H9 (cell line): Measurements from ENCODE around the gene SLIT1. TPM values are rescaled to one million over a fixed set of nuclear protein-coding genes. Genes with fewer than 3 reads are reported as not detected.
A peak's percentile ranks its signal among the peaks of the same experiment; 100 is the strongest.

ENCODE experiments used
- DNase-seq: peaks from one replicate; pipeline ENCODE4 v3.0.0-alpha.2; 2017
- H2AFZ ChIP-seq: one replicate; pipeline ENCODE4 v1.6.1; 2013; ENCODE audit warnings: mild to moderate bottlenecking, low read length, control low read depth, moderate library complexity
- H2AK5ac ChIP-seq: 2 replicates; pipeline ENCODE4 v1.6.1; 2013; ENCODE audit warnings: low read length, control low read depth, mixed read lengths; ENCODE audit not compliant: insufficient read length
- H2BK120ac ChIP-seq: one replicate; pipeline ENCODE4 v1.6.1; 2013; ENCODE audit warnings: low read depth, mild to moderate bottlenecking, low read length, control low read depth, inconsistent platforms; ENCODE audit not compliant: poor library complexity, severe bottlenecking
- H2BK12ac ChIP-seq: 2 replicates; pipeline ENCODE4 v1.6.1; 2013; ENCODE audit warnings: low read length, control low read depth, mixed read lengths, low read depth; ENCODE audit not compliant: insufficient read length
- H2BK15ac ChIP-seq: 2 replicates; pipeline ENCODE4 v1.6.1; 2013; ENCODE audit warnings: low read depth, low read length, control low read depth
- H2BK20ac ChIP-seq: one replicate; pipeline ENCODE4 v1.6.1; 2013; ENCODE audit warnings: low read depth, mild to moderate bottlenecking, low read length, control low read depth, inconsistent platforms; ENCODE audit not compliant: poor library complexity, severe bottlenecking
- H2BK5ac ChIP-seq: 2 replicates; pipeline ENCODE4 v1.6.1; 2013; ENCODE audit warnings: low read length, control low read depth, mixed read lengths; ENCODE audit not compliant: insufficient read length
- H3K14ac ChIP-seq: 2 replicates; pipeline ENCODE4 v1.6.1; 2013; ENCODE audit warnings: low read length, control low read depth; ENCODE audit not compliant: insufficient read depth
- H3K18ac ChIP-seq: 2 replicates; pipeline ENCODE4 v1.6.1; 2013; ENCODE audit warnings: low read depth, mild to moderate bottlenecking, mixed read lengths, low read length, control low read depth; ENCODE audit not compliant: insufficient read length
- H3K23ac ChIP-seq: 2 replicates; pipeline ENCODE4 v1.6.1; 2013; ENCODE audit warnings: low read length, control low read depth, mixed read lengths, low read depth; ENCODE audit not compliant: insufficient read length
- H3K23me2 ChIP-seq: 2 replicates; pipeline ENCODE4 v1.6.1; 2013; ENCODE audit warnings: low read depth, mild to moderate bottlenecking, mixed read lengths, low read length, control low read depth; ENCODE audit not compliant: insufficient read length, poor library complexity, severe bottlenecking
- H3K27ac ChIP-seq: 2 replicates; pipeline ENCODE4 v1.5.1; 2013; ENCODE audit warnings: low read length, control low read depth, mixed read lengths, low read depth; ENCODE audit not compliant: insufficient read length
- H3K27me3 ChIP-seq: 2 replicates; pipeline ENCODE4 v1.6.1; 2013; ENCODE audit warnings: low read length, control low read depth, inconsistent platforms; ENCODE audit not compliant: insufficient read depth
- H3K4ac ChIP-seq: 2 replicates; pipeline ENCODE4 v1.6.1; 2013; ENCODE audit warnings: low read depth, mild to moderate bottlenecking, control low read depth, inconsistent platforms, low read length, moderate library complexity
- H3K4me1 ChIP-seq: 2 replicates; pipeline ENCODE4 v1.6.1; 2013; ENCODE audit warnings: low read length, control low read depth, inconsistent platforms; ENCODE audit not compliant: insufficient read depth
- H3K4me2 ChIP-seq: 2 replicates; pipeline ENCODE4 v1.6.1; 2013; ENCODE audit warnings: low read length, control low read depth, mixed read lengths; ENCODE audit not compliant: insufficient read length, insufficient read depth
- H3K56ac ChIP-seq: 2 replicates; pipeline ENCODE4 v1.6.1; 2013; ENCODE audit warnings: low read depth, mild to moderate bottlenecking, mixed read lengths, low read length, control low read depth; ENCODE audit not compliant: insufficient read length
- H3K79me1 ChIP-seq: 2 replicates; pipeline ENCODE4 v1.6.1; 2013; ENCODE audit warnings: low read depth, mild to moderate bottlenecking, moderate library complexity, low read length, control low read depth, inconsistent platforms; ENCODE audit not compliant: insufficient read depth, poor library complexity, severe bottlenecking
- H3K79me2 ChIP-seq: 2 replicates; pipeline ENCODE4 v1.6.1; 2013; ENCODE audit warnings: low read length, control low read depth, inconsistent platforms; ENCODE audit not compliant: insufficient read depth
- H3K9ac ChIP-seq: 2 replicates; pipeline ENCODE4 v1.6.1; 2013; ENCODE audit warnings: low read length, control low read depth, mixed read lengths; ENCODE audit not compliant: insufficient read length; ENCODE audit errors: extremely low read depth
- H3K9me3 ChIP-seq: one replicate; pipeline ENCODE4 v1.6.1; 2013; ENCODE audit warnings: low read depth, low read length, inconsistent platforms; ENCODE audit not compliant: control insufficient read depth
- H3T11ph ChIP-seq: one replicate; pipeline ENCODE4 v1.6.1; 2013; ENCODE audit warnings: mild to moderate bottlenecking, low read length, control low read depth, inconsistent platforms
- H4K20me1 ChIP-seq: one replicate; pipeline ENCODE4 v1.6.1; 2013; ENCODE audit not compliant: control insufficient read depth, insufficient read length, insufficient read depth
- H4K5ac ChIP-seq: 2 replicates; pipeline ENCODE4 v1.6.1; 2013; ENCODE audit warnings: low read depth, mild to moderate bottlenecking, mixed read lengths, low read length, control low read depth; ENCODE audit not compliant: insufficient read length
- H4K8ac ChIP-seq: replicated peaks from 2 replicates; pipeline ENCODE4 v1.6.1; 2013; ENCODE audit warnings: low read length, control low read depth, mixed read lengths, low read depth; ENCODE audit not compliant: insufficient read length
- H4K91ac ChIP-seq: 2 replicates; pipeline ENCODE4 v1.6.1; 2013; ENCODE audit warnings: low read depth, mild to moderate bottlenecking, moderate library complexity, mixed read lengths, low read length, control low read depth; ENCODE audit not compliant: insufficient read length
- H3K27ac Mint-ChIP-seq, 3 experiments: 2 replicates in 2 of 3; 3 replicates in 1 of 3; pipeline ENCODE4 v1.8.0; 2020 to 2021; ENCODE audit warnings: mixed read lengths in 3 of 3, mild to moderate bottlenecking in 1 of 3, moderate library complexity in 1 of 3
- H3K27me3 Mint-ChIP-seq: 2 replicates; pipeline ENCODE4 v1.8.0; 2021; ENCODE audit warnings: low read depth, mild to moderate bottlenecking, moderate library complexity, mixed read lengths
- H3K36me3 Mint-ChIP-seq, 3 experiments: 2 replicates in 2 of 3; 3 replicates in 1 of 3; pipeline ENCODE4 v1.8.0; 2020 to 2021; ENCODE audit warnings: low read depth in 3 of 3, mixed read lengths in 3 of 3; ENCODE audit not compliant: insufficient read depth in 1 of 3
- H3K4me1 Mint-ChIP-seq, 2 experiments: 2 replicates each; pipeline ENCODE4 v1.8.0; 2020; ENCODE audit warnings: mixed read lengths in 2 of 2
- H3K4me3 Mint-ChIP-seq, 2 experiments: 2 replicates in 1 of 2; 3 replicates in 1 of 2; pipeline ENCODE4 v1.8.0; 2020 to 2021; ENCODE audit warnings: mild to moderate bottlenecking in 2 of 2, mixed read lengths in 2 of 2, moderate library complexity in 1 of 2
- H3K9me3 Mint-ChIP-seq, 2 experiments: 2 replicates in 1 of 2; 3 replicates in 1 of 2; pipeline ENCODE4 v1.8.0; 2020; ENCODE audit warnings: mild to moderate bottlenecking in 2 of 2, mixed read lengths in 2 of 2, moderate library complexity in 1 of 2
- WGBS: extraction: QIAGEN DNeasy Blood & Tissue Kit; methylation state at CpG from one replicate; pipeline ENCODE4 v1.1.7; 2013; ENCODE audit warnings: missing lambda C conversion rate, low lambda C conversion rate, mixed read lengths; ENCODE audit not compliant: insufficient read length; ENCODE audit errors: extremely low coverage; 5-methylcytosine and 5-hydroxymethylcytosine counted together
- total RNA-seq: library from RNA; stranded (reverse); gene quantifications from 2 replicates; pipeline ENCODE4 v1.2.1, GENCODE V29; 2021
- TF ChIP-seq, protein P1 (sequence below): fragments of 200-600 bp; sonication (generic); conservative IDR thresholded peaks from 3 replicates; pipeline ENCODE4 v1.8.0; 2021; ENCODE audit warnings: antibody characterized with exemption, mild to moderate bottlenecking

The SLIT1 gene
- total RNA-seq, 1 experiment from 2014 or later = 0.57 TPM

GRCh38 chr10:97079448-97079847, 106.3 kb downstream of the SLIT1 start:
- H3K27me3 ChIP-seq = no peaks in the 10 kb centered on the region
- H2BK5ac ChIP-seq = no peak overlapping the region
- no peaks in the 10 kb centered on the region for H4K20me1 ChIP-seq
- no peak overlapping the region for H3K9ac ChIP-seq
- no peak overlapping the region for H3K4me3 Mint-ChIP-seq
- no CpG with 5 or more reads among the region's 3 CpGs for WGBS
- peaks cover 2% of the 10 kb centered on the region for H3K4me1 ChIP-seq
- H3K4ac ChIP-seq = no peak overlapping the region
- no peak overlapping the region for H2BK120ac ChIP-seq
- H2AFZ ChIP-seq = no peak overlapping the region
- no peak overlapping the region for H2BK15ac ChIP-seq
- peaks cover 39 to 46% of the 10 kb centered on the region in 2 experiments for H3K4me1 Mint-ChIP-seq
- H3K23ac ChIP-seq = no peak overlapping the region
- H3K79me2 ChIP-seq = no peaks in the 10 kb centered on the region
- no peak overlapping the region for H2BK20ac ChIP-seq
- H3K36me3 Mint-ChIP-seq = no peaks in the 10 kb centered on the region
- H3K9me3 Mint-ChIP-seq = no peaks in the 10 kb centered on the region
- no peaks in the 10 kb centered on the region; the same call in none of the 2 replicates for H3K27me3 Mint-ChIP-seq
- no peaks in the 10 kb centered on the region for H3K23me2 ChIP-seq
- H3K79me1 ChIP-seq = no peaks in the 10 kb centered on the region
- no peak overlapping the region for H2AK5ac ChIP-seq
- H3K9me3 ChIP-seq = no peaks in the 10 kb centered on the region
- no peak overlapping the region for H2BK12ac ChIP-seq
- H3K27ac Mint-ChIP-seq = peak overlapping the region in 2 of 3 experiments; percentile 47 to 70; a peak in 3 of 7 replicates
- H4K8ac ChIP-seq = no peak overlapping the region
- TF ChIP-seq, protein P1, sequence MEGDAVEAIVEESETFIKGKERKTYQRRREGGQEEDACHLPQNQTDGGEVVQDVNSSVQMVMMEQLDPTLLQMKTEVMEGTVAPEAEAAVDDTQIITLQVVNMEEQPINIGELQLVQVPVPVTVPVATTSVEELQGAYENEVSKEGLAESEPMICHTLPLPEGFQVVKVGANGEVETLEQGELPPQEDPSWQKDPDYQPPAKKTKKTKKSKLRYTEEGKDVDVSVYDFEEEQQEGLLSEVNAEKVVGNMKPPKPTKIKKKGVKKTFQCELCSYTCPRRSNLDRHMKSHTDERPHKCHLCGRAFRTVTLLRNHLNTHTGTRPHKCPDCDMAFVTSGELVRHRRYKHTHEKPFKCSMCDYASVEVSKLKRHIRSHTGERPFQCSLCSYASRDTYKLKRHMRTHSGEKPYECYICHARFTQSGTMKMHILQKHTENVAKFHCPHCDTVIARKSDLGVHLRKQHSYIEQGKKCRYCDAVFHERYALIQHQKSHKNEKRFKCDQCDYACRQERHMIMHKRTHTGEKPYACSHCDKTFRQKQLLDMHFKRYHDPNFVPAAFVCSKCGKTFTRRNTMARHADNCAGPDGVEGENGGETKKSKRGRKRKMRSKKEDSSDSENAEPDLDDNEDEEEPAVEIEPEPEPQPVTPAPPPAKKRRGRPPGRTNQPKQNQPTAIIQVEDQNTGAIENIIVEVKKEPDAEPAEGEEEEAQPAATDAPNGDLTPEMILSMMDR = no peak
- H3T11ph ChIP-seq = no peak overlapping the region
- H4K5ac ChIP-seq = no peak overlapping the region
- H3K27ac ChIP-seq = no peak overlapping the region
- no peak overlapping the region for H3K56ac ChIP-seq
- no peak for DNase-seq
- no peak overlapping the region for H3K18ac ChIP-seq
- no peak overlapping the region for H4K91ac ChIP-seq
- H3K4me2 ChIP-seq = no peak overlapping the region
- H3K14ac ChIP-seq = no peak overlapping the region
